Epithelial cell of proximal tubule (primary cell): ENCODE data around the gene BLVRB. TPM values are rescaled to one million over a fixed set of nuclear protein-coding genes. Genes with fewer than 3 reads are reported as not detected.
"Not testable (repeated sequence)": the region's sequence is repeated elsewhere in the genome, so short reads cannot be mapped to it uniquely, and the experiment has no call there.

Experiments used
- DNase-seq: peaks from one replicate; pipeline ENCODE4 v3.0.0-alpha.2; 2011; ENCODE audit warnings: low read depth
- H3K4me3 ChIP-seq: 2 replicates; pipeline ENCODE4 v1.5.1; 2011; ENCODE audit warnings: low read depth, mild to moderate bottlenecking, low read length
- total RNA-seq: library from RNA; depleted of rRNA; stranded (reverse); fragments of >200 nt; gene quantifications from 2 replicates; pipeline ENCODE4 v1.2.3, GENCODE V29; 2015
- TF ChIP-seq, protein P1 (sequence below): conservative IDR thresholded peaks from 2 replicates; pipeline ENCODE4 v1.5.1; 2012; ENCODE audit warnings: low read depth, mild to moderate bottlenecking, low read length

Gene BLVRB
- total RNA-seq, 1 donor from 2014 or later = 34.0 TPM

DNA sequence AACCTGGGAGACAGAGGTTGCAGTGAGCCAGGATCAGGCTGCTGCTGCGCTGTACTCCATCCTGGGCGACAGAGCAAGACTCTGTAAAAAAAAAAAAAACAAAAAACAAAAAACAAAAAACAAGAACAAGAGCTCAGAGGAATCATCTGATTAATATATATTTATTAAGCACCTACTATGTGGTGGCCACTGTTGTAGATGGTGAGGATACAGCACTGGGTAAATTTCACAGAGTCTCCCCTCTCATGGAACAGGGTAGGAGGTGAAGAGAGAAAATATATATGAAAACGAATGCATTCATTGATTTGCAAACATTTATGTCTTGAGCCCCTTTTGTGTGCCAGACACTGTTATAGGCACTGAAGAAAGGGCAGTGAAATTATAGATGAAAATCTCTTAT lies 33.8 kb downstream of the BLVRB start:
- DNase-seq = no peak
- H3K4me3 ChIP-seq = no peak overlapping the region
- TF ChIP-seq, protein P1, sequence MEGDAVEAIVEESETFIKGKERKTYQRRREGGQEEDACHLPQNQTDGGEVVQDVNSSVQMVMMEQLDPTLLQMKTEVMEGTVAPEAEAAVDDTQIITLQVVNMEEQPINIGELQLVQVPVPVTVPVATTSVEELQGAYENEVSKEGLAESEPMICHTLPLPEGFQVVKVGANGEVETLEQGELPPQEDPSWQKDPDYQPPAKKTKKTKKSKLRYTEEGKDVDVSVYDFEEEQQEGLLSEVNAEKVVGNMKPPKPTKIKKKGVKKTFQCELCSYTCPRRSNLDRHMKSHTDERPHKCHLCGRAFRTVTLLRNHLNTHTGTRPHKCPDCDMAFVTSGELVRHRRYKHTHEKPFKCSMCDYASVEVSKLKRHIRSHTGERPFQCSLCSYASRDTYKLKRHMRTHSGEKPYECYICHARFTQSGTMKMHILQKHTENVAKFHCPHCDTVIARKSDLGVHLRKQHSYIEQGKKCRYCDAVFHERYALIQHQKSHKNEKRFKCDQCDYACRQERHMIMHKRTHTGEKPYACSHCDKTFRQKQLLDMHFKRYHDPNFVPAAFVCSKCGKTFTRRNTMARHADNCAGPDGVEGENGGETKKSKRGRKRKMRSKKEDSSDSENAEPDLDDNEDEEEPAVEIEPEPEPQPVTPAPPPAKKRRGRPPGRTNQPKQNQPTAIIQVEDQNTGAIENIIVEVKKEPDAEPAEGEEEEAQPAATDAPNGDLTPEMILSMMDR = no peak

DNA sequence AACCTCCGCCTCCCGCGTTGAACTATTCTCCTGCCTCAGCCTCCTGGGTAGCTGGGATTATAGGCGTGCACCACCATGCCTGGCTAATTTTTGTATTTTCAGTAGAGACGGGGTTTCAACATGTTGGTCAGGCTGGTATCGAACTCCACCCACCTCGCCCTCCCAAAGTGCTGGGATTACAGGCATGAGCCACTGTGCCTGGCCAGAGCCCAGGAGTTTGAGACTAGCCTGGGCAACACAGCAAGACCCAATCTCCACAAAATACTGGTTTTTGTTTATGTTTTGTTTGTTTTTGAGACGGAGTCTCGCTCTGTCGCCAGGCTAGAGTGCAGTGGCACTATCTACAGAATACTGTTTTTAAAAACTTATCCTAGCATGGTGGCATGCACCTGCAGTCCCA lies 35.3 kb downstream of the BLVRB start:
- DNase-seq = not testable (repeated sequence)

DNA sequence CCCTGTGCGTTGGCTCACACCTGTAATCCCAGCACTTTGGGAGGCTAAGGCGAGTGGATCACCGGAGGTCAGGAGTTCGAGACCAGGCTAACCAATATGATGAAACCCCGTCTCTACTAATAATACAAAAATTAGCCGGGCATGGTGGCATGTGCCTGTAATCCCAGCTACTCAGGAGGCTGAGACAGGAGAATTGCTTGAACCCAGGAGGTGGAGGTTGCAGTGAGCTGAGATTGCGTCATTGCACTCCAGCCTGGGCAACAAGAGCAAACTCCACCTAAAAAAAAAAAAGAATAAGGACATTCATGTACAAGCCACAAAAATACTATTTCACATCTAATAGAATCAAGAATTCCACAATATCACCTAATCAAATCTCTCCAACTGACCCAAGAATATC lies 37.3 kb downstream of the BLVRB start:
- DNase-seq, H3K4me3 ChIP-seq: not testable (repeated sequence)

More for the DNA sequence above, 35.3 kb downstream of the BLVRB start:
- not testable (repeated sequence) for H3K4me3 ChIP-seq

DNA sequence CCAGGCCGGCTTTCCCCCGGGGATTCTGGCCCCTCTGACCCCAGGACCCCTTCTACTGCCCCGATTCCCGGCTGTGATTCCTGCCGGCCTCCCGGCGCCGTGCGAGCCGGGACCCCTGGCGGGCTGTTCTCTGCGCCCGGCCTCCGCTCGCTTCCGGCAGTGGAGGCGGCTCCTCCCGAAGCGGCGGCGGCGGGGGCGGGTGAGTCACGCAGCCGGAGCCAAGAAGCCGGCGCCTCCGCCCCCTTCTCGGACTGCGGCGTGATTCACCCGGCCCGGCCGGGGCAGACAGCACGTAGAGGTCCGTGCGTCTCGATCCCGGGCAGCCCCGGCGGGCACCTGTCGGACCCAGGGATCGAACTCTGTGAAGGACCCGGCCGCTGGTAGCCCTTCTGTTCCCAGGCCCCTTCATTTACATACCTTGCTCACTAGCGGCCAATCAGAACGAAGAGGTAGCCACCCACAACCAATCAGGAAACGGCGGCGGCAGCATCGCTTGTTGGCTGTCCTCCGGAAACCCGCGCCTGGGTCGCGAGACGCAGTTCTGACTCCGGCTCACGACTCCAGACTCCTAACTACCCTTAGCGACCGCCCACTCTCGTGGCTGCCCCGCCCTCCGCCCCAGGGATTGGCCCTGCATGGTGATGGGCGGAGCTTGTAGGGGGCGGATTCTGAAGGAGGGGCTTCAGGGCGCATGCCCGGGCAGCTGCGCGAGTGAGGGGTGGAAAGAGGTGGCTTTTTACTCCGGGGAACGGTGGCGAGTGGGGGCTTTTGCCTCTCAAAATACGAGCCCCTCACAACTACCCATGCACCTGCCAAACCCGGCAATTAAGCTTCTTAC lies 39.9 kb downstream of the BLVRB start, which contains the start of gene SERTAD1:
TSS of gene SERTAD1 (minus strand) at position 543 of the 838 bp plus-strand sequence. CDS start 2,446 bp downstream, outside the sequence.
- peak within 1 kb of the TSS; percentile 74 for H3K4me3 ChIP-seq
- TF ChIP-seq, protein P1 = peak; percentile 57
- DNase-seq = peak; percentile 88

DNA sequence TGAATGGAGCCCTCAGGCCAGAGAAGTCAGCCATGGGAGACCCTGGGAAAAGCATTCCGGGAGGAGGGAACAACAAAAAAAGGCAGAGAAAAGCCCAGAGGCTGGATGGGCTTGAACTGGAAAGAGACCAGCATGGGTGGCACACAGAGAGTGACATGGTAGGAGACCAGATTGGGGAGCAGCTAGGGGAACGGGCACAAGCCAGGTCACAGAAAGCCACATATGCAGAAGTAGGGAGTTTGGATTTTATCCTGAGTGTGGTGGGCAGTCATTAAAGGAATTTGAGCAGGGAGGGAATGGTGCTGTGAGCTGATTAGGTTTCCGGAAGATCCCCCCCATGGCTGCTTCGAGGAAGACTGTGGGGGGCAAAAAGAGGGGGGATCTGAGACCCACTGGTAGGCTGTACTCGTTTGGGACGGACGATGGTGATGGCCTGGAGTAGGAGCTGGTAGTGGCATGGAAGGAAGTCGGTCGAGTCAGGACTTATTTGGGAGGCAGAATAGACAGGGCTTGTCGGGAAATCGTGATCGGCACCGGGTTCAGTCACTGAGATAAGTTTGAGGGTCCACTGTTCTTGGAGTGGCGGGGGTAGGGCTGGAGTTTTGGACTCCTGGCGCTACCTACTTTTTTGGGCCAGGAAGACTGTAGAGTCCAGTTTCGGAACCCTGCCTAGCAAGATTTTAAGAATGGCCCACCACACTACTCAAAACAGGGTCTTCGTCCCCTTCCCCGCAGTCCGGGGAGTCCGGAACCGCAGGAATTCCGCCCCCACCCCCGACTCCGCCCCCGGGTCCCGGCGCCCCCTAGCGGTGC lies 40.7 kb downstream of the BLVRB start:
- no peak for DNase-seq
- H3K4me3 ChIP-seq = peak overlapping the region; percentile 74
- TF ChIP-seq, protein P1 = no peak

DNA sequence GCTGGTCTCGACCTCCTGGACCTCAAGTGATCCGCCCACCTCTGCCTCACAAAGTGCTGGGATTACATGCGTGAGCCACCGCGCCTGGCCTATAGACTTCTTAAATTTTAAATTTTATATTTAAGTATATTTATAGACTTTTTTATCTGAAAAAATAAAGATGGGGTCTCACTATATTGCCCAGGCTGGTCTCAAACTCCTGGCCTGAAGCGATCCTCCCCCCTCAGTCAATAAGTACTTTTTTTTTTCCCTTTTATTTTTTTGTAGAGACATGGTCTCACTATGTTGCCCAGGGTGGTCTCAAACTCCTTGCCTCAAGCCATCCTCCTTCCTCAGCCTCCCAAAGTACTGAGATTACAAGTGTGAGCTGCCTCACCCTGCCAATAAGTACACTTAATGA lies 41.6 kb downstream of the BLVRB start:
- peak overlapping the region; percentile 74 for H3K4me3 ChIP-seq
- DNase-seq = no peak
- TF ChIP-seq, protein P1 = no peak

DNA sequence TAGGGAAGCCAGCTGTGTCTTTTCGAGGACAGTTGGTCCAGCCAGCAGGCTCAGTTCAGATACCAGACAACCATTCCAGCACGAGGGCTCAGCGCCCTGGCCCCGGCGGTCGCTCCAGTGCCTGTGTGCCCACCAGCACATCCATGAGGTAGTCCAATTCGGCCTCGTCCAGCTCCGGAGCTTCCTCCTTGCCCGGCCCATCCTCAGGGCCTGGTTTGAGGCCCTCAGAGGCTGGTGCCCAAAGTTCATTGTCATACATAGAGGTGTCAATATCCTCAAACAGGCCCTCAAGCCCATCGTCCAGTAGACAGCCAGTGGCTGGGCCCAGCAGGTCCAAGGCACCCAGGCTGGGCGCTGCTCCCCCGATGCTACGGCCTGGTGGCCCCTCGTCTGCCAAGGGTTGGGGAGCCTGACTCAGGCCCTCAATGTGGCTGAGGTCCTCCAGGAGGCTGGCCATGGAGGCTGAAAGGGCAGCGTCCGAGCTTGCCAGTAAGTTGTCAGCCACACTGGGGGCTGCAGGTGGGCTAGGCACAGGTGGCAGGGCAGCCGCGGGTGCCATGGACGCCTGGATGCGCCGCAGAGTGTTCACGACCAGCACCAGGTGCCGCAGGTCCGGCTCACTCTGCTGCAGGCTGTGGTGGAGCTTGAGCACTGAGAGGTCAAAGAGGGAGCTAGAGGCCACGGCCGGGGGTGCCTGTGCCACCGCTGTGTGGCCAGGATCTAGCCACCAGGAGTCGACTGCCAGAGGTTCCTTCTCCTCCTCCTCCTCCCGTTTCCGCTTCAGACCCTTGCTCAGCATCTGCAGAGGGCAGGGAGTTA lies 42.6 kb downstream of the BLVRB start:
- no peak for DNase-seq
- TF ChIP-seq, protein P1 = no peak
- H3K4me3 ChIP-seq = no peak overlapping the region
